NCI-H226 (cell line): Measurements from ENCODE around the gene VAV2.
"Not testable (repeated sequence)": the region's sequence is repeated elsewhere in the genome, so short reads cannot be mapped to it uniquely, and the experiment has no call there.

Source experiments
- DNase-seq: peaks from one replicate; pipeline ENCODE4 v3.0.0-alpha.2; 2015

Gene VAV2

DNA sequence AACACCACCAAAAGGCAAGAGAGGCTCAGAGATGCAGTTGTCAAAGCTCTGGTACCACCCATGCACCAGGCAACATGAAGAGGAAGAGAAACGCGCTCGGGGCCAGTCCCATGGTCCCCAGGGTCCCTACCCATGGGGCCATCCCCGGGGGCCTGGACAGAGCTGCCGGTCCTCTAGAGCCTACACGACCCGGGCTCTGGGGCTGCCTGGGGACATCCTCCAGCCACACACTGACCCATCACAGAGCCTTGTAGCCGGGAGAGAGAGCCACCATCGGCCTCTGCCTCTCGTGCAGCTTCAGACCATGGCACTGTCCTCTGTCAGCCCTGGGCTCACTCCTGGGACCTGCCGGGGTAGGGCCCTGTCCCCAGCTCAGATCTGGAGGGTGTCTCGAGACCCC, 23.7 kb downstream of the VAV2 start:
- no peak for DNase-seq

DNA sequence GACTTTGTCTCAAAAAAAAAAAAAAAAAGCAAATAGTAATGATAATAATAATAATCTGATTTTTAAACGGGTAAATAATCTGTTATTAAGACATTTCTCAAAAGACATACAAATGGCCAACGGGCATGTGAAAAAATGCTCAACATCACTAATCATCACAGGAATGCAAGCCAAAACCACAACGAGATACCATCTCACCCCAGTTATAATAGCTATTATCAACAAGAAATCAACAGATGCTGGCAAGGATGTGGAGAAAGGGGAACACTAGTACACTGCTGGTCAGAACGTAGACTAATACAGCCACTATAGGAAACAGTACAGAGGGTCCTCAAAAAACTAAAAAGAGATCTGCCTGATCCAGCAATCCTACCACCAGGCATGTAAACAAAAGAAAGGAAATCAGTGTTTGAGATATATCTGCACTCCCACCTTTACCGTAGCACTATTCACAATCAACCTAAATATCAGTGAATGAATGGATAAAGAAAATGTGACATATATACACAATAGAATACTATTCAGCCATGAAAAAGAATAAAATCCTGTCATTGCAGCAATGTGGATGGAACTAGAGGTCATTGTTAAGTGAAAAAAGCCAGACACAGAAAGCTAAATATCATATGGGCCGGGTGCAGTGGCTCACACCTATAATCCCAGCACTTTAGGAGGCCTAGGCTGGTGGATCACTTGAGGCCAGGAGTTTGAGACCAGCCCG, 24.9 kb downstream of the VAV2 start:
- DNase-seq: peak; percentile 64

DNA sequence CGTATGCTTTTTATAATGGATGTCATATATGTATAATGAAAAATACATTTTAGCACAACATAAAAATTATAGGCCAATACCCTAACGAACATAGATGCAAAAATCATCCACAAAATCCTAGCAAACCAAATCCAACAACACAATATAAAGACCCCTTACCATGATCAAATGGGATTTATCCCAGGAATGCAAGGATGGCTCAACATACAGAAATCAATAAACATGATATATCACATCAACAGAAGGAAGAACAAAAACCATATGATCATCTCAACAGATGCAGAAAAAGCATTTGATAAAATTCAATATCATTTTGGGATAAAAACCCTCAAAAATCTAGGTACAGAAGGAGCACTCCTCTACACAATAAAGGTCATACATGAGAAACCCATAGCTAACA, 27.7 kb downstream of the VAV2 start:
- DNase-seq: no peak

DNA sequence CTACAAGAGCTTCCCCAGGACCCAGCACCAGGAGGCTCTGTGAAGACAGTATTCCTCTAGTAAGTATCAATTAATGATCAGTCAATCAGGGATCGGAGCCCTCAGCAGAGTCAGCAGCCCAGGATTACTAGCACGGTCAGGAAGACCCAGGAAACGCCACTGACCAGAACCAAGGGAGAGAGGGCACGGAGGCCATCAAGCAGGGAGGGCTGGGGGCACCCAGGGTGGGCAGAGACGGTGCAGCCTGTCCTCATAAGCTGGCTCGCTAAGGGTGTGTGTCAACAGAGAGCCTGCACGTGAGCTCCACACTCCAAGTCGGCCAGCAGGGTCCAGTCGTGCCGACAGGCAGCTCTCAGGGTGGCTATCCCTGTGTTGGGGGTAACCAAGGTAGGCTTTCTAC, 29.0 kb downstream of the VAV2 start:
- DNase-seq: no peak

DNA sequence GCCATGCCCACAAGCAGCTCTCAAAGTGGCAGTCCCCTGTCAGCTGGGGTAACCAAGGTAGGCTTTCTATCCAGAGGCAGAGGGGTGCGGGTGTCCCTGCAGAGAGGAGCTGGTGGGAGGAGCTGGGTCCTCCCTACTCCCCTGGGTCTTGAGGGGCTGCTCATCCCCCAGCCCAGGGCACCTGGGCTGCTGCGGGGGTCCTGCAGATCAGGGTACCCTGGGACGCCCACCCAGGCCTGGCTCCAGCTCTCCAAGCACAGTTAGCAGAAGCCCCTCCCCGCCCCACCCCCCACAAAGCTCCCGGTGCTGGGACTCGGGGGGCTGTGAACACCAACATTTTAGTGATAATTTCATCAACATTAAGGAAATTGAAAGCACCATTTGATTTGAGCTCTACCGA, 29.8 kb downstream of the VAV2 start:
- no peak for DNase-seq

DNA sequence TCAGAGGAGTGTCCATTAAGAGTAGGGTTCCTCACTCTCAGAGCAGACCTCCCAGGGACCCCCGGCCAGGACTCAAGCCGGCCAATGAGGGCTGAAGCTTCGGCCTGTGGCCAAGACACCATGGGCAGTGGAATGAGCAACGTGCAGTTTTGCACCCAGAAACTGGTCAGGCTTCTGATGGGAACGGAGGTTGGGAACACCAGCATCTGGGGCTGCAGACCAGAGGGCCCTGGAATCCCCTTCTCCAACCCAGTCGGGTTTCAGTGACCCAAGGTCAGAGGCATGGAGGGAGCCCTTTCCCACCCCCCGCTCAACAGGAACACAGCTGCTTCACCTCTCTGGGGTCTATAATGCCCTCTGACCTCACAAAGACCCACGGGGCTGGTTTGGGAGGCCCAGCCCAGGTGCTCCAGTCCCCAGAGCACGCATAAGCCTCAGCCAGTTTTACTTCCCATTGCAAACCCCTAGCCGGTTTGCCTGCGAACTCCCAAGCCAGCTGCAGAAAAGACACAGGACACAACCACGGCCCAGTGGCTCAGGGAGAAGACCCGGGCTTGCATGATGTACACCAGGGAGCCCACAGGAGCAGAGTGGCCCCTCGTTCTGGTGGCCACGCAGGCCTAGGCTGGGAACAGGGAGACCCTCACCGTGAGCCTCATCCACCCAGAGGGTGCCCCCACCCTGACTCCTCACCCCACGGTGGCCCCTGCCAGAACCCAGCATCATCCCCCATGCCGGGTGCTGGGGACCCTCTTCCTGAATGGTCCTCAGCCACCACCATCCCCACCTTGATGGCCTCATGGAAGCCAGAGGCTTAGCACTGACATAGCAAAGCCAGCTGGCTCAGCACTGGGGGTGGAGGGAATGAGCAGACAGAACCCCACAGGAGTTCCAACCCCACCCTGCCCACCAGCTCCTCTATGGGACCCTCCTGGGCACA, 30.6 kb downstream of the VAV2 start:
- no peak for DNase-seq

DNA sequence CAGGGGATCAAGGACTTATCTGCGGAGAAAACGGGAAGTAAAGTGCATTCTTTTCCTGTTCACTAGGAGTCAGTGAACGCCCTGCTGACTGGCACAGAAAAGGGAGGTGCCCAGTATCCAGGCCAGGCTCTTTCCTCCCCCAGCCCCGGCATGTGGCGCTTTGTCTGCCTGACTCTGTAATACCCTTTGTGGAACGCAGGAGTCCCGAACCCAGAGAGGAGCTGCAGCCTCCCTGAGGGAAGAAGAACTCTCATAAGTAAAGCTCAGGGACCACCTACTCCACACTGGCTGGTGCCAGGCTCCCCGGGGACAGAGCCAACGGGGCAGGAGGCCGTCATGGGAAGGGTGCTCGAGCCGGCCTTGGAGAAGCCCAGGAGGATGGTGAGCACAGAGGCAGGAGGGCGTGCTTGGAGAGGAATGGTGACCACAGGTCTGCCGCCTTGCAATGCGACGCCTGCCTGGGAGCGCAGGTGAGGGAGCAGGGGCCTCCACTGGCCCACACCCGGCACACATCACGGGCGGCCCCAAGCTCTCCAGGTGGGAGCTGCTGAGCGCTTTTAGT, 31.5 kb downstream of the VAV2 start:
- DNase-seq: peak; percentile 87

DNA sequence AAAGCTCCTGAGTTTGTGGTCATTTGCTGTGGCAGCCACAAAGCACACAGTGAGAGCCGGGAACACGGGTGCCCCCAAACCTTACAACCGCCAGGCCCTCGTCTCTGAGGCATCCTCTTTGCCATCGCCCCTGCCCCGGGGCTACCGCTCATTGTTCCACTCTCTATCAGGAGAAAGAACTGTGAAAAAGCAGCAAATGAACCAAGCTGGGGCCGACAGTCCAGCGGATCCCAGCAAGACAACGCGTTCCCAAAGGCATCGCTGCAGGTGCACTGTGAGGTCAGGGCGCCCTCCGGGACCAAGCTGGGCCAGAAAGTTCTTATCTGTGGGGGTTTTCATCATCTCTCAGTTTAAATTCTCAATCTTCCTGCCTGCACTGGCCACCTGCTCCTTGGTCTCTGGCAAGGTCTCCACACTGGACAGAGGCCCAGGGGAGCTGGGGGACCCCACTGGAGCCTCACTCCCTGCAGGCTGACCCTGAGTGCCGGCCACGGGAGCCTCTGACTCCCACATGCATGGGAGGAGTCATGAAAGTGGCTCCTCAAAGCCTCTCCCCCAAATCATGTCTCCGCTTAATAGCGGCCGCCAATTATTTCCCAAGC, 32.1 kb downstream of the VAV2 start:
- DNase-seq: no peak

DNA sequence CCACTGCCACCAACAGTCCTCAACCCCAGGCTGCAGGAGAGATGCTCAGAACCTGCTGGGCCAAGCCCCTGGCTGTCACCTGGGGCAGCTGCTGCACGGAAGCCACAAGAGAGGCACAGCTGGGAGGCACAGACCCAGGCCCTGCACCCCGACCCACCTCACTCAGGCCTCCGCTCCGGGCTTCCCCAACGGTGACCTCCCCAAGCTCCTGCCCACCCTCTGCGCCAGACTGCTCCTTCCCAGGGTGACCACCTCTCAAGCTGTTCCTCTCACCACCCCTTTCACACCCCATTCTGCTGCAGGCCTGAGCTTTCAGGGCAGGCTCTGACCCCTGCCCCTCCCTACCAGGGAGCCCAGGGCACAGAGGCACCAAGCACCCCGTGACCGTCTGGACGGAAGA, 33.0 kb downstream of the VAV2 start:
- DNase-seq: no peak

DNA sequence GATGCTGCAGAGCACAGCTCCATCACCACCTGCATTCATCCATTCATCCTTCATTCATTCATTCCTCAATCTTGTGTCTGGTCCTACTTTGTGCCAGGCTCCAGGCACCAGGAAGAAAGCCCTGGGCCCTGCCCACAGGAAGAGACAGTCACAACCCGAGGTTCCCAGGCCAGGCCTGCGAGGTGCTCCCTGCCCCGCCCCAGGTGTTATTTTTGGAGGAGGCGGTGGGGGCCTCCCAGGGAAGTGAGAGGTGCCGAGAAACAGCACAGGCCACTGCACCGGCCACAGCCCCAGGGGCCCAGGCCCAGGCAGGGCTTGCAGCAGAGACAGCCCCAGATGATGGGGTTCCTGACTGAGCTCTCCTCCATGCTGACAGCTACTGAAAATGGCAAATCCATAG, 33.4 kb downstream of the VAV2 start:
- no peak for DNase-seq

DNA sequence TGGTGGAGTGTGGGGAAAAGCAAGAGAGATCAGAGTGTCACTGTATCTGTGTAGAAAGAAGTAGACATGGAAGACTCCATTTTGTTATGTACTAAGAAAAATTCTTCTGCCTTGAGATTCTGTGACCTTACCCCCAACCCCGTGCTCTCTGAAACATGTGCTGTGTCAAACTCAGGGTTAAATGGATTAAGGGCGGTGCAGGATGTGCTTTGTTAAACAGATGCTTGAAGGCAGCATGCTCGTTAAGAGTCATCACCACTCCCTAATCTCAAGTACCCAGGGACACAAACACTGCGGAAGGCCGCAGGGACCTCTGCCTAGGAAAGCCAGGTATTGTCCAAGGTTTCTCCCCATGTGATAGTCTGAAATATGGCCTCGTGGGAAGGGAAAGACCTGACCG, 34.4 kb downstream of the VAV2 start:
- not testable (repeated sequence) for DNase-seq

DNA sequence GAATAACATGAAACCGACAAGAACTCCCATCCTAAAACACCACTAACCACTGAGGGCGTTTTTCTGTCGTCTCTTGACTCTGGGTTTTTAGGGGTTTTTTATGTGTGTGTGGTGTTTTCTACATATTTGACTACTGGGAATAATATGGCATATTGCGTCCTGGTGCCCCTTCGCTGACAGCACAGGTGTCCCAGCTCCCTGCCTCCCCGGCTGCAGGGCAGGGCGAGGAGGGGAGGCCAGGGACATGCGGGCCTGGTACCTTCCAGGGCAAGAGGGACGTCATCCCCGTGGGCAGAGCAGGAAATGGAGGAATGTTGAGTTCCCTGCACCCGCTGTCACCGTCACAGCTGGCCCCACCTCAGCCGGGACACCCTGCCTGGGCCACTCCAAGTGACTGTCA, 34.8 kb downstream of the VAV2 start:
- no peak for DNase-seq

DNA sequence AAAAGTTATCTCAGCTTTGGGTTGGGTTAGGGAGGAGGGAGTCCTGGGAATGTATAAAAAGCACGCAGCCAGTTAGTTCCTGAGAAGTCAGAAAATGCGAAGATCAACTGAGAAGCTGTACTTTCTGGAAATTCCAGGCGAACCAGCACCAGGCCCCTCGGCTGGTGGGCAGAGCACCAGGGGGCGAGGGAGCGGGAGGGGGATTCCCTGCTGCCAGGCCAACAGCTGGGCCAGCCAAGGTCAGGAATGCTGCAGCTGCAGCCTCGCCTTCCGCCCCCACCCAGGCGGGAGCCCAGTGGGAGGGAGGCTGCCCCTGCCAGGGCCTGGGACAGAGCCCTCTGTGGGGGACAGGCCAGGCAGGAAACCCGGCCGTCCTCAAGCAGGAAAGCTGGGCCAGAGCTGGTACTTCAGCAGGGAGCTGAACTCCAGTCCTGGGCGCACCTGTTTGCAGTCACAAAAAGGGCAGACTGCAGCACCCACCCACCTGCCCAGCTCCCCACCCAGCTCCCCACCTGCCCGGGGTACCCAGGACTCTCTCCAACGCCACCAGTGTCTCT, 35.5 kb downstream of the VAV2 start:
- peak; percentile 24 for DNase-seq

DNA sequence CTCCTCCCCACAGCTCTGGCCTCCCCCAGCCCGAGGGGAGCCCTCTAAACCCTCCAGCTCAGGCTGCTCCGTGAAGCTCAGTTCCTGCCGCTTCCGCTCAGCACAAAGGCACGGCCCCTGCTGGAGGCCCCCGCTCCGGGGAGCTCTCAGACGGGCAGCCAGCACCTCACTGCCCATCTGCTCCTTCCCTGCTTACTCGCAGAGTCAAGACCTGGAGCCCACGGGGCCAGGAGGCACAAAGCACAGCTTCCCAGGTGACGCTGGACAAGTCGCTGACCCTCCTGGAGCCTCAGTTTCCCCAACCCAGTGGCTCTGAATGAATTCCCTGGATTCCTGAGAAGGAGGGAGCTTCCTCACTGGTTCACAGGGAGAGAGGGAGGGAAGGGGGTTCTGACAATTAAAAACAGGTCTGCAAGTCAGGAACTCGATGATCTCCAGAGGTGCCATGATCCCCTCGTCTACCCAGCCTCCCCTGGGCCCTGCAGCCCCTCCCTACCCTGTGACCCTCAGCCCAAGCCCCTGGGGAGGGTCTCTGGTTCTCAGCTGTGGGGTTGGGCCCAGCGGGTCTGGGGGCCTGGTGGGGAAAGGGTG, 36.2 kb downstream of the VAV2 start:
- no peak for DNase-seq

DNA sequence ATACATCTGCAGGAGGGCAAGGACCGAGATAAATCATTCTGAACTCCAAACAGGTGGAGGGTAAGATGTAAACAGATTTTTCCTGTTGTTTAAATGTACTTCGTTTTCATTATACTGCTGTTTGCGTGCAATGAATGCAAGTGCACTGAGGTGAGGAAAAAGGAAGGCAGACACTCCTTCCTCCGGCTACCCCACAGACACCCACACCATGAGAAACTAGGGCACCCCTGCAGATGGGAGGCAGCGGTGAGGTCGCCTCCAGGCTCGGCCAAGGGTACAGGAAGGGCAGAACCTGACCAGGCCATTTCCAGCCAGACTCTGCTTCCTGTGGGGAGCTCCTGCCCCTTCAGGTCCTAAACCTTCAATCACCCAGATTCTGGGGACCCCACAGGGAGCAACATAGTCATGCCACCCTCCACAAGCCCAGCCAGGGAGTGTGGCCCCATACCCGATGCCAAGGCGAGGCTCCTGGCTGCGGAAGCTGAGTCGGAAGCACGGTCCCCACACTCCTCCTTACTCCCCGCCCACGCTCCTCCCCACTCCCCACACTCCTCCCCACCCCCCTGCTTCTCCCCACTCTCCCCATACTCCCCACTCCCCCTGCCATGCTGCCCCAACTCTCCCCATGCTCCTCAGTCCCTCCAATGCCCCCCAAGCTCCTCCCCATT, 37.1 kb downstream of the VAV2 start:
- no peak for DNase-seq

DNA sequence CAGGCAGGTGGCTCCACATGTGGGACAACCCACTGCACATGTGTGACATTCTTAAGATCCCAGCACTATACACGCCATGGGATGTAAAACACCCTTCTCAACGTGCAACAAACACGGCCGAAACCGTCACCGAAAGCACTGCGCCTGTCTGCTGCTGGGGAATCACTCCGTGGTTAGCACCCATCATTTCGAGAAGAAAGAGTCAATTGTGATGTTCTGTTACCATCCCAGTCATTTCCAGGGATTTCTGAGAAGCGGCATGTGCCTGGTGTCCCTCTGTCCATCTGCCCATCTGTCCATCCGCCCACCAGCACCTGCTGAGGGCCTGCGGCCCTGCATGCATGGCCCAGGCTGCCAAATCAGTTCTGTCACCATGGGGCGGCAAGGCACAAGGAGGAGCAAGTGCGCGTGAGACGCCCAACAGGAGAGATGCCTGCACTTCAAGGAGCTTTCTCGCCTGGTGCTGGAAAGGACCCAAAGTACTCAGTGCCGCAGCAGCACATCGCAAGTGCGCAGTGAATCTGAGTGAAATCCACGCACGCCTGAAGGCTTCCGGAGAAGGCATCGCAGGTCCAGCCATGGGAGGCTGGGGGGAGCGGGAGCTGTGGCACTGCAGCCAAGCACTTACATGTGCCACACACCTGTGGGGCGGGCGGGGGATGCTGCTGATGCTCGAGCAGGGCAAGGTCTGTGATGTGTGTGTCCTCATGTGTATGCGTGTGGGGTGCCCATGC, 38.0 kb downstream of the VAV2 start:
- no peak for DNase-seq

DNA sequence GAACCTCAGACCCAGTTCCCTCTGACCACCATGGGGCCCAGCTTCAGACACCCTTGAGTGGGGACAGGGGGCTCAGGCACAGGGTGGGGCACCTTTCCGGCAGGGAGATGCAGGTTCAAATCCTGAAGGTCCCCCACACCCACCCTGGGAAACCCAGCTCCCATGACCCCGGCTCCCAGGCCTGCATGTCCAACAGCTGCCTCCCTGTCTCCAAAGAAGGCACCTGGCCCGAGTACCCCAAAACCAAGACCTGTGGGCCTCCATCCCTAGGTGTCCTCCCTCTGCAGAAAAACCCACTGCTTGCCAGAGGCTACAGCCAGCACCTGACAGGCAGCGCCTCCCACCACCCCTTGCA, 38.5 kb downstream of the VAV2 start:
- DNase-seq: no peak

DNA sequence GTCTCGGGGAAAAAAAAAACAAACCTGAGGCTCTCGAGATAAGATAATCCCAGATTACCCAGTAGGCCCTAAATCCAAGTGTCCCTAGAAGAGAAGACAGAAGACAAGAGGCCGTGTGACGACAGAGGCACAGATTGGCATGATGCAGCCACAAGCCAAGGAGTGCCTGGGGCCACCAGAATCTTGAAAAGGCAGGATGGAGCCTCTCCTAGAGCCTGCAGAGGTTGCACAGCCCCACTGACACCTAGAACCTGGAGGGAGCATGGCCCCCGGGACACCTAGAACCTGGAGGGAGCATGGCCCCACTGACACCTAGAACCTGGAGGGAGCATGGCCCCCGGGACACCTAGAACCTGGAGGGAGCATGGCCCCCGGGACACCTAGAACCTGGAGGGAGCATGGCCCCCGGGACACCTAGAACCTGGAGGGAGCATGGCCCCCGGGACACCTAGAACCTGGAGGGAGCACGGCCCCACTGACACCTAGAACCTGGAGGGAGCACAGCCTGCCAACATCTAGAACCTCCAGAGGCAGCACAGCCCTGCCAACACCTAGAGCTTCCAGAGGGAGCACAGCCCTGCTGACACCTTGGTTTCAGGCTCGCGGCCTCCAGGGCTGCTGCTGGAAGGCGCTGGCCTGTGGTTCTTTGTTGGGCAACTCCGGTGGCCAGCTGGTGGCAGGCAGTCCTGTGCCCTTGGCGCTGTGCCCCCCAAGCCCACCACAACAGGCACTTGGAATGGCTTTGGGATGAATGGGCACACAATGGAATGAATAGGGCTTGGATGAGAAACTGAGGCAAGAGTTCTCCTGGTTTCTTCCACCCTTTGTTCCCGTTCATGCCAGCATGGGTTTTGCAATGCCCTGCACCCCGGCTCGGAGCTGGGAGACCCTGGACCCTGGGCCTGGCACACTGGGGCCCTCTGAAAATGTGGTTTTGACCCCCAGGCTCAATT, 39.2 kb downstream of the VAV2 start:
- DNase-seq: no peak

DNA sequence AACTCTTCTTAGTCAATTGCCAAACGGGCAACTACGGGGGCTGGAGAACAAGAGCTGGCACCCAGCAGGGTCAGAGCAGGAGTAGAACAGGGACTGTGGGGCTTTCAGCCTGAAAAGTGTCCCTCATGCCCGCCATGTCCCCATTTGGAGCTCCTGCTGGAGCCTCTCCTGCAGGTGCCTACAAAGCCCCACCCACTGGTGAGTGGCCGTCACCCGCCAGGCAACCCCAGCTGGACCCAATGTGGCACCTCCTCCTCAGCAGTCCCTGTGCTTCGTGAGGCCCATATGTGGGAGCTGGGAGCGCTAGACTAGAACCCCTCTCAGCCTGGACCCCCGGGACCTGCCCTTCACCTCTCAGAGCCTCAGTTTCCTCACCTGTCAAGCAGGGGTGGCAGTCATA, 40.9 kb downstream of the VAV2 start:
- no peak for DNase-seq

DNA sequence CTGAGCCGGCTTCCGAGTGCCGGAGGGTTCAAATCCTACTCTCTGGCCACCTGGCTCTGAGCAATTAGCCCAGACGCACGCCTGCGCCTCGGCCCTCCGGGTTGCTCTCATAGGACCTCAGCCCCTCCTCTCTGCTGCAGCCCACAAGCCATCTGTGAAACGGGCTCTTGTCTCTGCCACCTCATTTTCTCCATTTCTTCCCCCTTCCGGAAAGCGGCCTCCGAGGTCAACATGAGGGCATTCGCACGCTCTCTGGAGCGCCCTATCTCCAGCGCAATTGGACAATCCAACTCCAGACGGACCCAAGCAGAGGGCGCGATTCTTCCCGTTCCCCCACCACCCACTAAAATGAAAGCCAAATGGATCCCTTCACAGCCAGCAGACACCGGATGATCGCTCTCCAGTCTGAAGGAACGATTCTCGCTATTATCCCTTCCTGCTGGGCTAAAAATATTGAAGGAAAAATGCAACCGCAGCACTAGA, 41.5 kb downstream of the VAV2 start:
- DNase-seq: no peak
